Right kidney (tissue), 1 donor: ENCODE results near the gene VSIR.

Experiments used
- DNase-seq: peaks from one replicate; pipeline ENCODE4 v3.0.0-alpha.2; 2016

Gene VSIR

GRCh38 chr10:71748671-71749191, 24.6 kb downstream of the VSIR start:
- no peak for DNase-seq

- no peak for DNase-seq
Measured at GRCh38 chr10:71747551-71748523, 25.5 kb downstream of the VSIR start.

GRCh38 chr10:71747039-71747531, 26.2 kb downstream of the VSIR start:
- no peak for DNase-seq

GRCh38 chr10:71746344-71747037, 26.8 kb downstream of the VSIR start:
- no peak for DNase-seq

GRCh38 chr10:71745664-71746250, 27.6 kb downstream of the VSIR start:
- no peak for DNase-seq

DNA sequence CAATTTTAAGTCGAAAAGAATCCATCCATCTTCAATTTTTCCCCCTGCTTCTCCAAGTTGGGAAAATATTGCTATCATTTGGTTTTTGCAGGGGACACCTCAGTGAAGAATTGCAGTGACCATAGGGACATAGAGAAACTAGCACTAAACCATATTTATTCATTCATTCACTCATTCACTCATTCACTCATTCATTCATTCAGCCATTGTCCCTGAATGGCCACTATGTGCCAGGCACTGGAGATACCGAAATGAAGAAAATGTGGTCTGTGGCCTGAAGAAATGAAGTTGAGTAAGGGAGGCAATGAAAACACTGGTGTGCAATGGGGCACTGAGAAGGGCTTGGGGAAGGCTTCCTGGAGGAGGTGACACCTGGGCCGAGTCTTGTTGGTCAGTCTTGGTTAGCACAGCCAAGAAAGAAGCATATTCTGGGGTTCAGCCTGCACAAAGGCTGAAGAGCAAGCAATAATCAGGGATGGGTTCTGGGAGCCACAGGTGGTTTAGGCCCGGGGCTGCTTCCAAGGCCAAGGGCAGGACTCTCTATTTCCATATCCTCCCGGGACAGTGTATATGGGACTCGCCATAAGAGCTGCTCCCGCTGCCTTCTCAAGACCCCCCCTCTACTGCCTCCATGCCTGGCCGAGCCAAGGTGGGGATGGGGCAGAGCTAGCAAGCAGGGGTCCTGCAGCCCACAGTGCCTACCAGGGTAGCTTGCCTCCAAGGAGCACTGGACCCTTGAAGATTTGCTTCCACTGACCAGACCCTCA, 28.2 kb downstream of the VSIR start:
- DNase-seq, result no peak

GRCh38 chr10:71743866-71744265, 29.5 kb downstream of the VSIR start:
- no peak for DNase-seq

DNA sequence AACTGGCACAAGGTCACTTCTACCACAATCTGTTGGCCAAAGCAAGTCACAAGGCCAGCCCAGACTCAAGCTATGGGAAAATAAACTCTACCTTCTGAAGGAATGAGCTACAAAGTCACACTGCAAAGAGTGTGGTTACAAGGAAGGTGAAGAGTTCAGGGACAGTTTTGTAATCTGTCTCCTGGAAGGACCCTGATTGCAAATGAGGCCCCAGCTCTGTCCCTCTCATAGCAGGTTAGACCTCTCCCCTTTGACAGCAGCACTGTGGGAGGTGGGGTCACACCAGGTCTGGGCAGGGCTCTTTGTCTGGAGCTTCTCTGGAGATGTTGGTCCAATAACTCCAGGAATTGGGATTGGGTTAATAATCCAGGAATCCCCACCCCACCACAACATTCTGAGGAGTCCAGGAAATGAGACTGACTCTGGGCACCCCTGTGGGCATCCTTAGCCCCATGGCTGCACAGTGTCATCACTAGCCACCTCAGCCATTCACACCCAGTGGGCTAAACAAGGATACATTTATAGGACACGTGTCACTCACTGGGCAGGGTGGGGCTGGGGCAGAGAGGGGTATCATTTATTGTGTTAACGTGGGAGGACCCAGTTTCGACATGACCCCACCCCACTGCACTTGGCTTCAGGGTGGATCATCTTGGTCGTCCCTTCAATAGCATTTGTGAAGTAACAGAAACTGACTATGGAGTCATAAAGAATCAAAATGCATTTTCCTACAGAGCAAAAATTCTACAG, 30.1 kb downstream of the VSIR start:
- no peak for DNase-seq

DNA sequence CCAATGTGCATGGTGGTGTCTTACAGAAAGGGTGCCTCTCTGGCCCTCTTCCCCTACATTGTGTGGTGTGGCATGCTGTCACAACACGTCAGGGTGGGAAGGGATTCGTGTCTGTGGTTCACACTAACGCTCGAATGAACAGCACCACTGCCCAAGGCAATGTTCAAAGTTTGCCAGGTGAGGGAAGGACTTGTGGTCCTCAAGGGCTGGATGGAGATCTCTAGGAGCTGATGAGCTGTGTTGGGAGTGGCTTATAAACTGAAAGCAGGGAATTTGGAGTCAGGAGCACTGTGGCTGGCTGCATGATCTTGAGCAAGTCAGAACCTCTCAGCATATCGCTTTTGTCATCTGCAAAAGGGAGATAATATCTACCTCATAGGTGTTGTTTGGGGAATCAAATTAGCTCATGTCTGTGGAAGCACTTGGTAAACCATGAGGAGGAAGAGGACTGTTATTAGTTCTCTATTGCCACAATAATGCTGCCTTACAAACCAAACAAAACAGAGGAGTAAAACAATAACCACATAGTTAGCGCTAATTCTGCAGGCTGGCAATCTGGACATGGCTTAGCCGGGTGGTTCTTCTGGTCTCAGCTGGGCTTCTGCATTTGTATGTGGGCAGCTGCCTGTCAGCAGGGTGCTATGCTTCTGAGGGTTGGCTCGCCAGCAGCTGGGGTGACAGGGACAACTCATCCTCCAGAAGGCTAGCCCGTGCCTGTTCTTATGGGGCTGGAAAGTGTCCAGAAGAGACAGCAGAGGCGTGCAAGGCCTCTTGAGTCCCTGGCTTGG, 30.8 kb downstream of the VSIR start:
- DNase-seq, result no peak

DNA sequence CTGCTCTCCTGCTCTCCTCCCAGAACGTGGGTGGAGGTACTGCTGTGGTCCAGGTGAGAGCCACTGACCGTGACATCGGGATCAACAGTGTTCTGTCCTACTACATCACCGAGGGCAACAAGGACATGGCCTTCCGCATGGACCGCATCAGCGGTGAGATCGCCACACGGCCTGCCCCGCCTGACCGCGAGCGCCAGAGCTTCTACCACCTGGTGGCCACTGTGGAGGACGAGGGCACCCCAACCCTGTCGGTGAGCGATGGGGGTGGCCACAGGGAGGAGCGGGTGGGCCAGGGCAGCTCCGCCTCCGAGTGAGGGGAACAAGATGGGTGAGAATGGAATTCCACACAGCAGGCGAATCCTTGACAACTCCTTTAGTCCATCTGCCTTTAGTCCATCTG, 31.6 kb downstream of the VSIR start:
- DNase-seq, result no peak

DNA sequence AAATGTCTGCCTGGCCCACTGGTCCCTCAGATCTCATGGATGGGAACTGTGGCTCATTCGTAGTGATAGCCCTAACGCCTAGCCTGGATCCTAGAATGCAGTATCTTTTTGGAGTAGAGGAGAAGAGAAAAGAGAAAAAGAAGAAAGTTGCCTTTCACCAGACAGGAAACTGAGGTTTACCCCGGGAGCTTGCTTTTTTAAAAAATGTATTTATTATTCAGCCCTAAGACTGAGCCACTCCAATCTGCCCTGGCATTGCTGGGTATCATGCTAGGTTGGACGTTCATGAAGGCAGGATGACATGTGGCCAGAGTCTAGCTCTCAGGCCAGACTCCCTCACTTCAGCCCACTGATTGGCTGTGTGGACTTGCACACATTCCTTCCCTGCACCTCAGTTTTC, 32.3 kb downstream of the VSIR start:
- DNase-seq, result no peak

DNA sequence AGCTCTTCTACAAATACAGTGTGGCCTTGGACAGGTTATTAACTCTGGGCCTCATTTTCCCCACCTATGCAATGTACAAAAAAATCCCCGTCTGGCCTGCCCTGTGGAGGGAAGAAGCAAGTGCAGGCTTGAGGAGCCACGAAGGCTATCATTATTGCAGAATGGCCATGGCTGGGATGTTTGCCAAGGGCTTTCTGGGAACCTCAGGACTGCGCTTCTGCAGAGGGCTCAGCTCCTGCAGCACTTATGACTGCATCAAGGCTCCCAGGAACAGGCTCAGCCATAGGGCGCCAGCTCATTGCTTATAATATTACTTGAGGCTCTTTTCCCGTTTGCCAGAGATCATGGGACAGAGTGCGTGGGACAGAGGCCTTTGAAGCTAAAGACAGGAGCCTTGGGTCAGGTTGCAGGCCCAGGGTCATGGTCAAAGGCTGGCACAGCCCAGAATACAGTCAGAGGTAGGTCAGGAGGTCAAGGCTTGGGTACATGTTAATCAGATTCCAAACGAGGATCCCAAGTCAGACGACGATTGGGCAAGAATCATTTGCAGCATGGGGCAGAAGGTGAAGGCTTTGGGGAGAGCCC, 33.2 kb downstream of the VSIR start:
- no peak for DNase-seq

DNA sequence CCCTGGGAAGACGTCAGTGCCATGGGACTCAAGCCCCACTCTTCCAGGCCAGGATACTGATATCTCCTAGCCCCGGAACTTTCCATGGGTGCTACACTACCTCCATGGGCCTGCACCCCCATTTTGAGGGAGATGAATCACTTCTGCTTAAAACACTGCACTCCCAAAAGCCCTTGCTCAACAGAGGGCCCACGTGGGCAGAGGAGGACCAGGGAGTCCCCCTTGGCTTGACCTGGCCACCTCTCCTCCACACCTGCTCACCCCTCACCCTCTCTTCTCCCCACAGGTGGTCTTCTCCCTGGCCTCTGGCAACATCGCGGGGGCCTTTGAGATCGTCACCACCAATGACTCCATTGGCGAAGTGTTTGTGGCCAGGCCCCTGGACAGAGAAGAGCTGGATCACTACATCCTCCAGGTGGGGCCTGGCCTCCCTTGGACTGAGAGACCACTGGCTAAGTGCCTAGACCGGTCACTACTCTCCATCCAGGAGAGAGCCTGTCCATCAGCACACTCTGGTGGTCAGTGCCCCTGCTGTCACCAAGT, 33.9 kb downstream of the VSIR start:
- no peak for DNase-seq

DNA sequence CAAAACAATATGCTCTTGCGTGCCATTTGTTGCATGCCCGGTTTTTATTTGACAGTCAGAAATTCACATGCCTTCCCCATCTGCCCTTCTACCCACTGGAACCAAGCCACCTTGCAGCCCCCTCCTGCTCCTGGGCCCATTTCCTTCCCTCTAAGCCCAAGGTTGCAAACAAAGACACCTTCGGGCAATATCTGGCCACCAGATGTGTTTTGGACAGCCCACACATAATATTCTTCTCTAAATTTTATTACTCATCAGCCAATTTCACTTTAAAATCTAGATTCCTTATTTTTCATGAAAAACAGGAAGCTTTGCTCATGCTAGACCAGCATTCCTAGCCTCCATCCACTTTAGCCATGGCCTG, 35.5 kb downstream of the VSIR start:
- DNase-seq, result no peak

DNA sequence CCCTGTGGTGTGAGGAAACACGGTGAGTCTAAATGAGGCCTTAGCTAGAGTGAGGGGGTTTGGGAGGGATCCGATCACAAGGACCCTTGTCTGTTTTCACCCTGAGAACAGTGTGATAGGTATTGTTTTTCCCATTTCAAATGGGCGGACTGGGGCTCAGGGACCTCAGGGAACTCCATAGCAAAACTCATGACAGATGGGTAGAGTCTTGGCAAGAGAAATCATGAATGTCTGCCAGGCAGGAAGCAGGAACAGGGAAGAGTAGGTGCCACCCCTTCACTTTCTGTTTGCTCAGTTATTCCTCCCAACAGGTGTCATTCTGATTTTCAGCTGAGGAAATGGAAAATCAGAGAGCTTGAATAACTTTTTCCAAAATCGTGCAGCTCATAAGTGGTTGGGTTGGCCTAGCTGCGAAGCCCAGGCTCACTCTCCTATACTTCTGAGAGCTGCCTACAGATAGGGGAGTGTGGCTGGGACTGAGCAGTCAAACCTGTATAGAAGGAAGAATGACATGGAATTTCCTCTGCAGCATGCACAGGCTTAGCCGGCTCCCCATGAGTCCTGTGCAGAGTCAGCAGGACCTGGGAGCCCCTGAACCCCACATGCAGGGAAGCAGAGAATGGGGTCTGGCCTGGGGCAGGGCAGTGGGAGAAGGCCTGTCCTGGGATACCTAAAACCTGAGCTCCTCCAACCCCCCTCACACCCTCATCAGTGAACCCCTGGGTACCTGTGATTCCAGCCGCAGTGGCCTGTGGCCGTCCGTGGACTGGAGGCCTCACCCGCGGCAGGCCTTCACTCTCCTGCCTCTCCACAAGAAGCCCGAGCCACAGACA, 36.1 kb downstream of the VSIR start:
- DNase-seq, result no peak

DNA sequence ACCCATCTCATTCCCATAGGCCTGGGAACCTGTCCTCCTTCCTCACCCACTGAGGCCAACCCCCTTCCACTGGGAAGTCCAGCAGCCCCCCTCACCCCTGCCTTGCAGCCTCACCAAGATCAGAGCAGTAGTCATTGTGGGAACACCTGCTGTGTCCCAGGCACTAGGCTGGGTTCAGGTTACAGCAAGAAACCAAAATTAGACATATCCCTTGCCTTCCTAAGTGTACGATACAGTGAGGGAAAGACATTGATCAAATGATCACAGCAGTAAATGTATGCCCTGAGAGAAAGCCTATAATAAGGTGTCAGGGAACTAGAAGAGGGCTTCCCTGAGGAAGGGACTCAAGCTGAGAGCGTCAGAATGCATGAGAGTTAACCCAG, 36.8 kb downstream of the VSIR start:
- no peak for DNase-seq

DNA sequence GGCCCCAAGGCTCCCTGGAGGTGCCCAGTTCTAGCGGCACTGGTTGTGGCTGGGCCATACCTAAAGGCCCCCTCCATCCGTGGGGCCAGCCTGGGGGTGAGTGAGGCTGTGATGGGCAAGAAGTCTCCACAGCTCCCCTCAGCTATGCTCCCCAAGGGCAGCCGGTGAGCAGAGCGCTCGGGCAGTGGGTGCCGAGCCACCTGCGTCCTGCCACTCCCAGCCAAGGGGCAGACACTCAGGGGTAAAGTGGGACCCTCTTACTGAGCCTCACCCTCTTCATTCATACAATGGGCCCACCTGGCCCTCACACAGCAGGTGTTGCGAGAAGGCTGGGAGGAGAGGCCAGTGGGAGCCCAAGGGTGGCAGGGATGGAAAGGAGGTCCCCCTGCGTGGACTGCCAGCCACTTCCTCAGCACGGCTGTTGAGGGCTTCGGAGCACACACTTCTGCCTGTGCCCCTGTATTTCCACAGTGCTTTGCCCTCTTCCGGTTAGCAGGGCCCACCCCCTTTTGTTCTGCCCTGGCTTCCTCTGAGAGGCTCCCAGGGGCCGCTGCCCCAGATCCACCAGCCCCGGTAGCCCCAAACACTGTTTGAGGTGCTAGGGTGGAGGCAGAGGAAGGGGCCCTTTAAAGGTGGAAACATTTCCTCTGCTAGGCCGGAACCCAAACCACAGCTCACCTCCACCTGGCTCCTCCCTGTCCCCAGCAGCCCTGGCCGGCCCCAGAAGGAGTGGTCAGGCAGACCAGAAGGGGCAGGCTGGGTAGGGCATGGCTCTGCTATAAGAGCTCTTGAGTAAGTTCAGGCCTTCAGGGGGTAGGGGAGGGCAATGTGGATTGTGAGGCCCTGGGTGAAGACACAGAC, 37.4 kb downstream of the VSIR start:
- DNase-seq, result no peak

GRCh38 chr10:71734797-71735196, 38.5 kb downstream of the VSIR start:
- DNase-seq, result no peak
